ENCODE measurements around the gene PELI3.
"Not testable (repeated sequence)": the region's sequence is repeated elsewhere in the genome, so short reads cannot be mapped to it uniquely, and the experiment has no call there.

PELI3 gene, protein sequence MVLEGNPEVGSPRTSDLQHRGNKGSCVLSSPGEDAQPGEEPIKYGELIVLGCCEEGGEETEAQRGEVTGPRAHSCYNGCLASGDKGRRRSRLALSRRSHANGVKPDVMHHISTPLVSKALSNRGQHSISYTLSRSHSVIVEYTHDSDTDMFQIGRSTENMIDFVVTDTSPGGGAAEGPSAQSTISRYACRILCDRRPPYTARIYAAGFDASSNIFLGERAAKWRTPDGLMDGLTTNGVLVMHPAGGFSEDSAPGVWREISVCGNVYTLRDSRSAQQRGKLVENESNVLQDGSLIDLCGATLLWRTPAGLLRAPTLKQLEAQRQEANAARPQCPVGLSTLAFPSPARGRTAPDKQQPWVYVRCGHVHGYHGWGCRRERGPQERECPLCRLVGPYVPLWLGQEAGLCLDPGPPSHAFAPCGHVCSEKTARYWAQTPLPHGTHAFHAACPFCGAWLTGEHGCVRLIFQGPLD

GRCh38 chr11:66466225-66467033 lies at the start of gene PELI3:
TSS of gene PELI3 (plus strand) at chr11:66466905. CDS start at chr11:66468129, 1,224 bp downstream.
- peak; percentile 67 for DNase-seq

GRCh38 chr11:66417000-66417399 lies 49.7 kb upstream of the PELI3 start:
- no peak for DNase-seq

GRCh38 chr11:66418168-66418985 lies 48.3 kb upstream of the PELI3 start:
- DNase-seq = peak; percentile 71

- no peak for DNase-seq
Observed at GRCh38 chr11:66418986-66419308, 47.8 kb upstream of the PELI3 start.

DNA sequence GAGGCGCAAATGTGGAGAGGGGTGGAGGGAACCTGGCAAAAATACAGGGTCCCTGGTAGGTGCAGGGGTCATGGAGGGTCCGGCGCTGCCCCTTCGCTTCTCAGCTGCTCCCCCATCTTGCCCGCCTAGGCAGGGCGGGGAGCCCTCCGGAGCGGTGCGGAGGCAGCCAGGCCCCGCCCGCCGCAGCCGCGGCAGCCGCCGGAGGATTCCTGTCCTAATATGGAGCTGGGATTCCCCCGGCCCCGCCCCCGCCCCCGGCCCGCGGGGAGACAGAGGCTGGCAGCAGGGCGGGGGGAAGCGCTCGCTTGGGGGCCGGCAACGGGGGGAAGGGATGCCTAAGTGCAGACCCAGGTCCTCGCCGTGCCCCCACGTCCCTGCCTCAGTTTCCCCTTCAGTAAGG lies 46.9 kb upstream of the PELI3 start:
- no peak for DNase-seq

GRCh38 chr11:66420671-66421476 lies 45.8 kb upstream of the PELI3 start, which contains the start of gene NPAS4:
TSS of gene NPAS4 (plus strand) at chr11:66421035. CDS start at chr11:66421180, 145 bp downstream.
- DNase-seq = peak; percentile 59

- DNase-seq = no peak
Observed at GRCh38 chr11:66421492-66422205, 45.1 kb upstream of the PELI3 start.

DNA sequence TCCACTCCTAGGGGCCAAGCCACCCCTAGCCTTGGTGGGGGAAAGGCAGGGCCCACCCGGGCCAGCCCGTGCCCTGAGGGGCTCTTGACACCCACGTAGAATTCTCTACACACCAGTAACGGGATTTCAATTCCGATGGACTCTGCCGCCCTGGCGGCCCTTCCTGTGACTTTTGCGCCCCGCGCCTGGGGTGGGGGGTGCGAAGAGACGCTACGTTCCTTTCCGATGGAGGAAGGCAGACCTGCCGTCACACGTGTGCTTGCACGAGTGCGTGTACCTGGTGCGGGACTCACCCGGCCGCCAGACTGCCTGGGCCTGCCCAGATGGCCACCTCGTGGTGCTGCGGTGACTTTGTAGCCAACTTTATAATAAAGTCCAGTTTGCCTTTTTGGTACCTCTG lies 40.4 kb upstream of the PELI3 start:
- DNase-seq = no peak

DNA sequence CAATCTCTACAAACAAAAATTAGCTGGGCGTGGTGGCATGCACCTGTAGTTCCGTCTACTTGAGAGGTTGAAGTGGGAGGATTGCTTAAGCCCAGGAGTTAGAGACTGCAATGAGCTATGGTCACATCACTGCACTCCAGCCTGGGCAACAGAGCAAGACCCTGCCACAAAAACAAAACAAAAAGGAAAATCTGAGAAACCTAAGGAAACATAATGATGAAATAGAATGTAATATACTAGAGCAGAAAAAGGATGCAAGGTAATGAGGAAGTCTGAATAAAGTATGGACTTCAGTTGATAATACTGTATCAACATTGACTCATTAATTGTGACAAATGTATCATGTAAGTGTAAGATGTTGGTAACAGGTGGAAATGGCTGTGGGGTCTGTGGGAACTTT lies 37.8 kb upstream of the PELI3 start:
- DNase-seq = no peak

DNA sequence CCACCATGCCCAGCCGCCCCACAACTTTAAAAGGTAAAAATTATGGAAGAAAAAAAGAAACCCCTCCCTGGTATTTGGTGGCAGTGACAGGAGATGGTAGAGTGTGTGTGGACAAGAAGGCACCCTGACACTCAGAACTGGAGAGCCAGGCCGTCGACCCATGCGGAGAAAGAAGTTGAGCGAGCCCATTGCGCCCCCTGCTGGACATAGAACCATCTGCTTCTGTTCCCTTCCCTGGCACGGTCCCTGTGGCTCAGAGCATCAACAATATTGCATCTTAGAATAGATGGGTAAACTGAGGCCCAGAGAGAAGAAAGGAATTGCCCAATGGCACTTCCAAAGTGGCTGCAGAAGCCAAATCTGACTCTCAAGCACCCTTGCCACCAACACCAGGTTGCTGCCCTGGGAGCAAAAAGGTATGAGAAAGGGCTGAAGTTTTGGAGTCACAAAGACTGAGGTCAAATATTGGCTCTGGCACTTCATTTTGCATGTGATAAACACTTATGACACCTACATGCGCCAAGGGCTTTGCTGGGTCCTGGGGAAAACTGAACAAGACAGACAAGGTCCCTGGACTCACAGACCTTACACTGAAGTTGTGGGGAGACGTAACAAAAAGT lies 36.6 kb upstream of the PELI3 start:
- peak; percentile 53 for DNase-seq

GRCh38 chr11:66431287-66431686 lies 35.4 kb upstream of the PELI3 start:
- DNase-seq = not testable (repeated sequence)

DNA sequence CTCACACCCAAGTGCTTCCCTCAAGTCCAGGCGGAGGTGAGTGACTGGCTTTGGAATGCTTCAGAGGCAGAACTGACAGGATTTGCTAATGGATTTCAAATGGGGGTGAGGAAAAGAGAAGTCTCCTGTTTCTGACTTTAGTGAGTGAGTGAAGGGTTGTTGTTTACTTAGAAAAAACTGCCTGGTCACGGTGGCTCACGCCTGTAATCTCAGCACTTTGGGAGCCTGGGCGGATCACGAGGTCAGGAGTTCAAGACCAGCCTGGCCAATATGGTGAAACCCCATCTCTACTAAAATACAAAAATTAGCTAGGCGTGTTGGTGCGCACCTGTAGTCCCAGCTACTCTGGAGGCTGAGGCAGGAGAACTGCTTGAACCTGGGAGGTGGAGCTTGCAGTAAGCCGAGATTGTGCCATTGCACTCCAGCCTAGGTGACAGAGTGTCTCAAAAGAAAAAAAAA lies 34.8 kb upstream of the PELI3 start:
- DNase-seq = not testable (repeated sequence)

- DNase-seq = no peak
Observed at GRCh38 chr11:66432597-66432996, 34.1 kb upstream of the PELI3 start.

GRCh38 chr11:66437979-66438503 lies 28.7 kb upstream of the PELI3 start:
- no peak for DNase-seq

GRCh38 chr11:66438504-66439466 lies 27.9 kb upstream of the PELI3 start, which contains the start of gene MRPL11:
TSS of gene MRPL11 (minus strand) at chr11:66438848. CDS start at chr11:66438754, 94 bp downstream.
- peak; percentile 92 for DNase-seq

GRCh38 chr11:66440101-66440939 lies 26.4 kb upstream of the PELI3 start:
- not testable (repeated sequence) for DNase-seq

GRCh38 chr11:66440940-66441282 lies 25.8 kb upstream of the PELI3 start:
- not testable (repeated sequence) for DNase-seq

- no peak for DNase-seq
Observed at GRCh38 chr11:66443602-66444001, 23.1 kb upstream of the PELI3 start.
